Inflammatory macrophage treated with lipopolysaccharide for 4 hours (primary cell): ENCODE measurements around the gene NLRP14.

ENCODE experiments used
- DNase-seq: peaks from one replicate; pipeline ENCODE4 v3.0.0-alpha.2; 2020

NLRP14 gene

GRCh38 chr11:7056828-7057513 lies 36.7 kb downstream of the NLRP14 start:
- no peak for DNase-seq

- DNase-seq: no peak
These were observed 37.4 kb downstream of the NLRP14 start for GRCh38 chr11:7057641-7058040.

GRCh38 chr11:7060868-7061267 lies 40.6 kb downstream of the NLRP14 start:
- no peak for DNase-seq

- no peak for DNase-seq
These were observed 42.3 kb downstream of the NLRP14 start for GRCh38 chr11:7062534-7062933.

GRCh38 chr11:7072401-7073028 lies 52.2 kb downstream of the NLRP14 start:
- no peak for DNase-seq

GRCh38 chr11:7077101-7077500 lies 56.8 kb downstream of the NLRP14 start:
- no peak for DNase-seq

- DNase-seq: no peak
These were observed 59.4 kb downstream of the NLRP14 start for GRCh38 chr11:7079545-7080135.

- DNase-seq: no peak
These were observed 60.6 kb downstream of the NLRP14 start for GRCh38 chr11:7080900-7081299.

GRCh38 chr11:7081441-7081840 lies 61.2 kb downstream of the NLRP14 start:
- DNase-seq: no peak

- DNase-seq: no peak
These were observed 68.6 kb downstream of the NLRP14 start, which contains the start of gene RBMXL2 for GRCh38 chr11:7088921-7089320. Gene RBMXL2, plus strand, starts transcription at chr11:7088998. Its CDS starts 123 bp downstream, at chr11:7089121.

GRCh38 chr11:7089328-7090251 lies 69.3 kb downstream of the NLRP14 start:
- DNase-seq: no peak

- peak; percentile 39 for DNase-seq
These were observed 78.1 kb downstream of the NLRP14 start for GRCh38 chr11:7098235-7098832.

- no peak for DNase-seq
These were observed 95.5 kb downstream of the NLRP14 start for GRCh38 chr11:7115780-7116179.

- DNase-seq: no peak
These were observed 96.1 kb downstream of the NLRP14 start for GRCh38 chr11:7116370-7116769.
